ENCODE data around the gene NEBL. TPM values are rescaled to one million over a fixed set of nuclear protein-coding genes. Genes with fewer than 3 reads are reported as not detected.

Gene NEBL
- polyA plus RNA-seq, 2 donors, result 13.3 to 20.2 TPM

DNA sequence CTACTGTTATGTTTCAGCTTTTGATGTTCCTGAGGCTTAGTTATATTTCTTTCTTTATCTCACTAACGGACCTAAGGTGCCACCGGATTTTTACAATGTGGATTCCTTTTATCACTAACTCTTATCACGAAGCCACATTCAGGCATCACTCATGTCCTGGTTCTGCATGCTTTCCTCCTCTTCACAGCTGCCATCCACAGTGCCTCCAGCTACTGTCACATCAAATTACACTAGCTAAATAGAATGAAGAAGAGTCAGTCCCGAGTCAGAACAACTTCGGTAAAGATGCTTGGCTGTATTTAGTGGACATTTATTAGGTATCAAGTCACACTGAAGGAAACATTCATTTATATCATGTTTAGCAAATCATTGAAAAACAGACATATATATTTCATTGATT is 153.2 kb downstream of the NEBL start:
- Histone ChIP-seq H3K36me3 (ENCODE audit: control insufficient read depth in 2 of 2, insufficient read depth in 2 of 2, low read length in 1 of 2) (no peaks in the 10 kb centered on the region), H3K9me3 (ENCODE audit: control insufficient read depth in 2 of 2, insufficient read depth in 1 of 2, low read depth in 1 of 2, low read length in 1 of 2) (no peaks in the 10 kb centered on the region), H3K4me3 (ENCODE audit: low read depth in 1 of 2, low read length in 2 of 2) (no peak overlapping the region), H3K27ac (ENCODE audit: low read depth in 2 of 2, low read length in 1 of 2) (no peak overlapping the region), H3K27me3 (ENCODE audit: control insufficient read depth in 1 of 2, insufficient read depth in 2 of 2, low read length in 2 of 2) (no peaks in the 10 kb centered on the region), H3K4me1 (ENCODE audit: control insufficient read depth in 2 of 2, insufficient read depth in 2 of 2, low read length in 1 of 2) (no peaks in the 10 kb centered on the region)
- WGBS, 2 donors, result 66 to 67% methylated on average over 5 of the region's 5 CpGs

DNA sequence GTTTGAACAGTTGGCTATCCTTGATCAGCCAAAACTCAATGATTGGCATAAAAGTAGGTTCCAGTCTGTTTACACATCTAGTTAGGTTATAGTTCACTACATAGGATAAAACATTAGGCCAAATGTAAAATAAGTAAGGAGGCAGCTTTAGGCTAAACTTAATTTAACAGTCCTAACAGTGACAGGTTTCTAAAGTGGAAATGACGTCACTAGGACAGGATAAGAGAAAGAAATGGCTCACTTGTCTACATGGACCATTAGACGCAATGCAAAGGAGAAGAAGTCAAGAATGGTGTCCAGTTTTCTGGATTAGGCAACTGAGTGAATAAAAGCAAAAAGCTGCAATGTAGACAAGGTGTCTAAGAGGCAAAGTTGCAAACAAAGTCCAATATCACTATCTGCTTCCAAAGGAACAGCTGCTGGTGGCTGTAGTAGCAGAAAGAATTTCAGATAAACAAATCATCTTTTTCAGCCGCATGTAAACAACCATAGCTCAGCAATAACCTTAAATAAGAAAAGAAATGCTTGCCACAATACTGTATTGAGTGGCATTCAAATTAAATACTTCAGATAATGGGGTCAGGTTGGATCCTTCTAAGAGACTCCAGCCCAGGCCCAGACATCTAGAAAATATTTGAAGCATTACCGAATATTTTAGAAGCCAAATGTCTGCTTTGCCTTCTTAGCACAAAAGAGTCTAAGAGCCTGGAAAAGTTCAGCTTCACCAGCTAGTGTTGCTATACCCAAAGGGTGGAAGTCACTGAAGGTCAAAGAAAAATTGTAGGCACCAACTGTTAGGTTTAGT is 154.2 kb downstream of the NEBL start:
- H3K27ac ChIP-seq (ENCODE audit: low read depth in 2 of 2, low read length in 1 of 2), result no peak overlapping the region
- no peak overlapping the region for H3K4me3 ChIP-seq (ENCODE audit: low read depth in 1 of 2, low read length in 2 of 2)
- no peaks in the 10 kb centered on the region for H3K9me3 ChIP-seq (ENCODE audit: control insufficient read depth in 2 of 2, insufficient read depth in 1 of 2, low read depth in 1 of 2, low read length in 1 of 2)
- H3K36me3 ChIP-seq (ENCODE audit: control insufficient read depth in 2 of 2, insufficient read depth in 2 of 2, low read length in 1 of 2), result no peaks in the 10 kb centered on the region
- H3K4me1 ChIP-seq (ENCODE audit: control insufficient read depth in 2 of 2, insufficient read depth in 2 of 2, low read length in 1 of 2), result no peaks in the 10 kb centered on the region
- H3K27me3 ChIP-seq (ENCODE audit: control insufficient read depth in 1 of 2, insufficient read depth in 2 of 2, low read length in 2 of 2), result no peaks in the 10 kb centered on the region
- WGBS, 2 donors, result 85 to 87% methylated on average over 4 of the region's 4 CpGs

DNA sequence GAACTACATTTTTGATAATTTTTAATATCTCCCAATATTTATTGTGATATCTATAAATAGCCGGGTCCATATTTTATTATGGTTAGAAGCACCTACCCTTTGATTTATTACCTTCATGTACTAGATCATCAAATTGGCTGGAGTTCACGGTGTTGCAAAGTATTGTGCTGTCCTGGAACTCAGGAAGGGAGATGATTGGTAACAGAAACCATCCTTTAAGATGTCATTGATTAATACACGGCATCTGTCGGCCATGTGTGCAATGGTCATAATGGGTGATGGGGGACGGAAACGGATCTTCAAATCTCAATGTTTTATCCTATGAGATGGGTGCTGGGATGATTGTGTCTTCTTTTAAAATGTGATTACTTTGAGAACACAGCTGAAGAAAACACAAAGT is 157.0 kb downstream of the NEBL start:
- WGBS, 2 donors, result 77 to 83% methylated on average over 6 of the region's 6 CpGs
- Histone ChIP-seq H3K27me3 (ENCODE audit: control insufficient read depth in 1 of 2, insufficient read depth in 2 of 2, low read length in 2 of 2) (no peaks in the 10 kb centered on the region), H3K36me3 (ENCODE audit: control insufficient read depth in 2 of 2, insufficient read depth in 2 of 2, low read length in 1 of 2) (no peaks in the 10 kb centered on the region), H3K4me3 (ENCODE audit: low read depth in 1 of 2, low read length in 2 of 2) (no peak overlapping the region), H3K9me3 (ENCODE audit: control insufficient read depth in 2 of 2, insufficient read depth in 1 of 2, low read depth in 1 of 2, low read length in 1 of 2) (no peaks in the 10 kb centered on the region), H3K4me1 (ENCODE audit: control insufficient read depth in 2 of 2, insufficient read depth in 2 of 2, low read length in 1 of 2) (no peaks in the 10 kb centered on the region), H3K27ac (ENCODE audit: low read depth in 2 of 2, low read length in 1 of 2) (no peak overlapping the region)

DNA sequence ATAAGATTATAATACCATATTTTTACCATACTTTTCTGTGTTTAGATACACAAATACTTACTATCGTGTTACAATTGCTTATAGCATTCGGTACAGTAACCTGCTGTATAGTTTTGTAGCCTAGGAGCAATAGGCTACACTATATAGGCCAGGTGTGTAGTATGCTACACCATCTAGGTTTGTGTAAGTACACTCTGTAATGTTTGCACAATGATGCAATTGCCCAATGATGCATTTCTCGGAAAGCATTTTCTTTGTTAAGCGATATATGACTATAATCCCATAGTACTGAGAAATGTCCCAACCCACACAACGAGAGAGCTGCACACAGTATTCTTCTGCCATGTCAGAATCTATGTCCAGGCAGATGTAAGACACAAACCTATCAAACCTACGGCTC is 160.0 kb downstream of the NEBL start:
- H3K4me3 ChIP-seq (ENCODE audit: low read depth in 1 of 2, low read length in 2 of 2), result no peak overlapping the region
- H3K36me3 ChIP-seq (ENCODE audit: control insufficient read depth in 2 of 2, insufficient read depth in 2 of 2, low read length in 1 of 2), result no peaks in the 10 kb centered on the region
- H3K27me3 ChIP-seq (ENCODE audit: control insufficient read depth in 1 of 2, insufficient read depth in 2 of 2, low read length in 2 of 2), result no peaks in the 10 kb centered on the region
- H3K27ac ChIP-seq (ENCODE audit: low read depth in 2 of 2, low read length in 1 of 2), result no peak overlapping the region
- no peaks in the 10 kb centered on the region for H3K9me3 ChIP-seq (ENCODE audit: control insufficient read depth in 2 of 2, insufficient read depth in 1 of 2, low read depth in 1 of 2, low read length in 1 of 2)
- no peaks in the 10 kb centered on the region for H3K4me1 ChIP-seq (ENCODE audit: control insufficient read depth in 2 of 2, insufficient read depth in 2 of 2, low read length in 1 of 2)
- WGBS, 2 donors, result 80 to 82% methylated on average over 6 of the region's 6 CpGs

Data from esophagus (tissue), 2 donors.